WERI-Rb-1 (cell line): ENCODE results near the gene SH3RF1.

ENCODE experiments used
- DNase-seq: peaks from one replicate; pipeline ENCODE4 v3.0.0-alpha.2; 2020
- H3K27ac ChIP-seq: fragments of 250-450 bp; sonication (Bioruptor Pico); 2 replicates; pipeline ENCODE4 v1.5.1; 2020; ENCODE audit warnings: mild to moderate bottlenecking, moderate library complexity
- H3K27me3 ChIP-seq: fragments of 250-450 bp; sonication (Bioruptor Pico); 2 replicates; pipeline ENCODE4 v1.5.1; 2021; ENCODE audit warnings: mild to moderate bottlenecking, low read depth, moderate library complexity; ENCODE audit not compliant: insufficient read depth, severe bottlenecking
- H3K36me3 ChIP-seq: fragments of 250-450 bp; sonication (Bioruptor Pico); 2 replicates; pipeline ENCODE4 v1.5.1; 2020; ENCODE audit warnings: mild to moderate bottlenecking, moderate library complexity
- H3K4me3 ChIP-seq: 2 replicates; pipeline ENCODE4 v1.5.1; 2011; ENCODE audit warnings: low read depth, mild to moderate bottlenecking, control low read depth, low read length
- H3K9me3 ChIP-seq: fragments of 250-450 bp; sonication (Bioruptor Pico); 2 replicates; pipeline ENCODE4 v1.5.1; 2021; ENCODE audit warnings: mild to moderate bottlenecking, moderate library complexity; ENCODE audit not compliant: severe bottlenecking
- CTCF ChIP-seq: IDR thresholded peaks from 2 replicates; pipeline ENCODE4 v1.5.1; 2011; ENCODE audit warnings: low read depth, mild to moderate bottlenecking, control low read depth, inconsistent platforms, low read length

SH3RF1 gene

GRCh38 chr4:169160825-169161224, 109.9 kb downstream of the SH3RF1 start:
- H3K4me3 ChIP-seq, result no peak overlapping the region
- TF ChIP-seq CTCF, result no peak
- peaks cover 4% of the 10 kb centered on the region; the same call in 1 of the 2 replicates for H3K36me3 ChIP-seq
- no peak overlapping the region for H3K27ac ChIP-seq
- DNase-seq, result no peak
- H3K27me3 ChIP-seq, result no peaks in the 10 kb centered on the region
- H3K9me3 ChIP-seq, result no peaks in the 10 kb centered on the region

DNA sequence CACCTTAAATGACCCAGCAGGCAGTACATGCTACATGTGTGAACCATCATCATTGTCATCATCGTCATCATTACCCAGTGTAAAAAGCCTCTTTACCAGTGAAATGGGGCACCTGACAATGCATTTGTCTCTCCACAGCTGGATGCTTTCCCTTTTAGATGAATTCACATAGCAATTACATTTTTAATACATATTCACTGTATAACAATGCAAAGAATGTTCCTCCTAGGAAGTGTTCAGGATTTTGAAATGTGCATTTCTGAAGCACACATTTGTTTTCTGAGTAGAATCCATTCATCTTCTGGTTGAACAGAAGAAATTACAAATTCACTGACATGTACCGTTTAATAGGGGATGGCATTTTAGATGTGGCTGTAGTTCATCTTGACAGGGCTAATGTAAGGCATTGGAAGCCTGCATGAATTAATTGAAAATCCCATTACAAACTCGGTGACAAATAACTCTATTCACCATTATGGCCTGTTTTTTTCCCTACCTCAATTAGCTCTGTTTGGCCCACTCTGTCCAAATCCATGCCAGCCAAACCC, 111.1 kb downstream of the SH3RF1 start:
- Histone ChIP-seq H3K27ac (no peak overlapping the region), H3K27me3 (no peaks in the 10 kb centered on the region), H3K36me3 (peaks cover 8% of the 10 kb centered on the region), H3K4me3 (no peak overlapping the region), H3K9me3 (no peaks in the 10 kb centered on the region)
- TF ChIP-seq CTCF, result no peak
- no peak for DNase-seq

- no peak overlapping the region for H3K27ac ChIP-seq
Measured at GRCh38 chr4:169158861-169159260, 111.9 kb downstream of the SH3RF1 start.

DNA sequence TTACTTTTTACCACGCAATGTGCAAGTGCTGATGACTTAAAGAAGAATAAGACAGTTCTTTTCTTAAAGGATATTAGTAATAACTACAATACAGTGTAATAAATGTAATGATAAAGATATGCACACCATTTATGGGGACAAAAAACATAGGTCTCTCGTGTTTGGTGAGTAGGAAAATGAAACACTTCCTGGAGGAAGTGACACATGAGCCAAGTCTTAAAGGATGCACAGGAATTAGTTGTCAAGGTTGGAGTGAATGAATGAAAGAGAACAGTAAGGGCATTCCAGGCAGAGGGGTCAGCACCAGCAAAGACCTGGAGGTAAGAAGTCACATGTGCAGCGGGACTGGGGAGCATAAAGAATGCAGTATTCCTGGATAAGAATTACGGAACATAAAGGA, 112.7 kb downstream of the SH3RF1 start:
- H3K9me3 ChIP-seq, result no peaks in the 10 kb centered on the region
- no peak for TF ChIP-seq CTCF
- DNase-seq, result no peak
- no peak overlapping the region for H3K4me3 ChIP-seq
- no peak overlapping the region for H3K27ac ChIP-seq
- peaks cover 8% of the 10 kb centered on the region for H3K36me3 ChIP-seq
- no peaks in the 10 kb centered on the region for H3K27me3 ChIP-seq

More at GRCh38 chr4:169158861-169159260, 111.9 kb downstream of the SH3RF1 start:
- no peak for TF ChIP-seq CTCF
- Histone ChIP-seq H3K27me3 (no peaks in the 10 kb centered on the region), H3K9me3 (no peaks in the 10 kb centered on the region), H3K36me3 (peaks cover 8% of the 10 kb centered on the region), H3K4me3 (no peak overlapping the region)
- DNase-seq, result no peak

- Histone ChIP-seq H3K27ac (no peak overlapping the region), H3K27me3 (no peaks in the 10 kb centered on the region), H3K36me3 (peaks cover 8% of the 10 kb centered on the region), H3K4me3 (no peak overlapping the region), H3K9me3 (no peaks in the 10 kb centered on the region)
- TF ChIP-seq CTCF, result no peak
- no peak for DNase-seq
Measured at GRCh38 chr4:169156392-169156791, 114.4 kb downstream of the SH3RF1 start.

DNA sequence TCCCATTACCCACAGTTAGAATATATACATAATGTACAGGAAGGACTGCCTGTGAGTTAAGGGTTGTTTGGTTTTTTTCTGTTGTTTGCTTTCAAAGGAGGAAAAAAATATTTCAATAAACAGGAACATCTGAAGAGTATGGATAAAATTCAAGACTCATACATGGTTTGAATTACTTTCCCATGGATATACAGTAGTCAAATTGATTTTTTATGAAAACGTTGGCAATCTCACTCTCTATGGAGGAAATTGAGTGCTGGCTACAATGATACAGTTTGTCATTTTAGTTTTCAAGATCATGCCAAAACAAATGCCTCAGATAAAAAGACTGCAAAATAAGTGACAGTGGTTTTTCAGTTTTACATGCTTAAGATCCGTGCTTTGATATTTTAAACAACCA, 116.6 kb downstream of the SH3RF1 start:
- peaks cover 8% of the 10 kb centered on the region for H3K36me3 ChIP-seq
- H3K9me3 ChIP-seq, result no peaks in the 10 kb centered on the region
- DNase-seq, result no peak
- no peak overlapping the region for H3K27ac ChIP-seq
- H3K27me3 ChIP-seq, result no peaks in the 10 kb centered on the region
- H3K4me3 ChIP-seq, result no peak overlapping the region
- no peak for TF ChIP-seq CTCF
